ENCODE results near the gene PWWP2A. TPM values are rescaled to one million over a fixed set of nuclear protein-coding genes. Genes with fewer than 3 reads are reported as not detected.
A peak's percentile ranks its signal among the peaks of the same experiment; 100 is the strongest.

Gene PWWP2A
- total RNA-seq, 1 experiment from 2014 or later, result 66.7 TPM

DNA sequence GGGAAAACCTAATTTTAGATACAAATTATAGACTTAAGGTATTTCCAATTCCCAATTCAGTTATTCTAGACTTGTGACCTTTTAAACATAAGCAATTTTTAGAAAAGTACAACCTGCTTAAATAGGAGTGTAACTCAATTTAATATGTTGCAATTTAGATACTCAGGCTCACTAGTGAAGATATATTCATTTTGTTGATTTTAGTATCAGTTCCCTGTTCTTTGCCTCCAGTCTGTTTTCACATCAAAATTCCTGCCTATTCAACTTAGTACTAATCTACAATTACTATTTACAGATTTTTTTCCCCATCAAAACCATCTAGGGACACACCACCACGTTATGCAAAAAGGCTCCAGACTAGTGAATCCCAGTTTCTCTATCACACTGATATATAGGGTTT lies 30.4 kb downstream of the PWWP2A start:
- H3K79me1 ChIP-seq (ENCODE audit: insufficient read depth, low read depth, low read length, poor library complexity, severe bottlenecking), result no peaks in the 10 kb centered on the region
- H2BK12ac ChIP-seq (ENCODE audit: insufficient read length, low read depth, low read length), result no peak overlapping the region
- no peaks in the 10 kb centered on the region for H3K4me1 ChIP-seq (ENCODE audit: insufficient read depth, low read length)
- no peak overlapping the region for H3K23ac ChIP-seq (ENCODE audit: insufficient read length, low read depth, low read length)
- TF ChIP-seq, protein P1, sequence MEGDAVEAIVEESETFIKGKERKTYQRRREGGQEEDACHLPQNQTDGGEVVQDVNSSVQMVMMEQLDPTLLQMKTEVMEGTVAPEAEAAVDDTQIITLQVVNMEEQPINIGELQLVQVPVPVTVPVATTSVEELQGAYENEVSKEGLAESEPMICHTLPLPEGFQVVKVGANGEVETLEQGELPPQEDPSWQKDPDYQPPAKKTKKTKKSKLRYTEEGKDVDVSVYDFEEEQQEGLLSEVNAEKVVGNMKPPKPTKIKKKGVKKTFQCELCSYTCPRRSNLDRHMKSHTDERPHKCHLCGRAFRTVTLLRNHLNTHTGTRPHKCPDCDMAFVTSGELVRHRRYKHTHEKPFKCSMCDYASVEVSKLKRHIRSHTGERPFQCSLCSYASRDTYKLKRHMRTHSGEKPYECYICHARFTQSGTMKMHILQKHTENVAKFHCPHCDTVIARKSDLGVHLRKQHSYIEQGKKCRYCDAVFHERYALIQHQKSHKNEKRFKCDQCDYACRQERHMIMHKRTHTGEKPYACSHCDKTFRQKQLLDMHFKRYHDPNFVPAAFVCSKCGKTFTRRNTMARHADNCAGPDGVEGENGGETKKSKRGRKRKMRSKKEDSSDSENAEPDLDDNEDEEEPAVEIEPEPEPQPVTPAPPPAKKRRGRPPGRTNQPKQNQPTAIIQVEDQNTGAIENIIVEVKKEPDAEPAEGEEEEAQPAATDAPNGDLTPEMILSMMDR (conservative IDR thresholded peaks at IDR 0.05), result no peak
- H3K9me3 ChIP-seq (ENCODE audit: control insufficient read depth, low read depth, low read length), result no peaks in the 10 kb centered on the region
- no peak overlapping the region for H3K4ac ChIP-seq (ENCODE audit: low read depth, low read length)
- H3K4me3 Mint-ChIP-seq, result no peak overlapping the region
- no peak overlapping the region for H2AK5ac ChIP-seq (ENCODE audit: insufficient read length, low read length)
- no peak overlapping the region for H2BK20ac ChIP-seq (ENCODE audit: low read depth, low read length, poor library complexity, severe bottlenecking)
- H2BK15ac ChIP-seq (ENCODE audit: low read depth, low read length), result no peak overlapping the region
- H2AFZ ChIP-seq (ENCODE audit: low read length), result no peak overlapping the region
- no peak overlapping the region for H3K18ac ChIP-seq (ENCODE audit: insufficient read length, low read depth, low read length)
- H2BK5ac ChIP-seq (ENCODE audit: insufficient read length, low read length), result no peak overlapping the region
- H4K8ac ChIP-seq (replicated peaks; ENCODE audit: insufficient read length, low read depth, low read length), result no peak overlapping the region
- peak overlapping the region in 1 of 3 experiments; percentile 34; a peak in 2 of 7 replicates for H3K27ac Mint-ChIP-seq
- no CpG with 5 or more reads among the region's 1 CpG for WGBS (ENCODE audit: extremely low coverage, insufficient read length, low lambda C conversion rate)
- no peak overlapping the region for H3K56ac ChIP-seq (ENCODE audit: insufficient read length, low read depth, low read length)
- no peak for DNase-seq
- H4K5ac ChIP-seq (ENCODE audit: insufficient read length, low read depth, low read length), result no peak overlapping the region
- H3K4me2 ChIP-seq (ENCODE audit: insufficient read depth, insufficient read length, low read length), result no peak overlapping the region
- H4K20me1 ChIP-seq (ENCODE audit: control insufficient read depth, insufficient read depth, insufficient read length), result no peaks in the 10 kb centered on the region
- no peak overlapping the region for H3K27ac ChIP-seq (ENCODE audit: insufficient read length, low read depth, low read length)
- no peak overlapping the region for H3K9ac ChIP-seq (ENCODE audit: extremely low read depth, insufficient read length, low read length)
- no peak overlapping the region for H4K91ac ChIP-seq (ENCODE audit: insufficient read length, low read depth, low read length)
- H3K79me2 ChIP-seq (ENCODE audit: insufficient read depth, low read length), result no peaks in the 10 kb centered on the region
- no peak overlapping the region for H3T11ph ChIP-seq (ENCODE audit: low read length)
- H3K9me3 Mint-ChIP-seq, result no peaks in the 10 kb centered on the region
- no peak overlapping the region for H3K14ac ChIP-seq (ENCODE audit: insufficient read depth, low read length)
- H3K27me3 Mint-ChIP-seq (ENCODE audit: low read depth), result no peaks in the 10 kb centered on the region
- H3K27me3 ChIP-seq (ENCODE audit: insufficient read depth, low read length), result no peaks in the 10 kb centered on the region
- H3K23me2 ChIP-seq (ENCODE audit: insufficient read length, low read depth, low read length, poor library complexity, severe bottlenecking), result no peaks in the 10 kb centered on the region
- no peak overlapping the region for H2BK120ac ChIP-seq (ENCODE audit: low read depth, low read length, poor library complexity, severe bottlenecking)
- H3K36me3 Mint-ChIP-seq (ENCODE audit: insufficient read depth in 1 of 3, low read depth in 3 of 3), result peaks cover 12 to 23% (median 22%) of the 10 kb centered on the region in 3 experiments; a peak in 6 of 7 replicates
- peaks cover 3 to 4% of the 10 kb centered on the region in 2 experiments; a peak in 2 of 4 replicates for H3K4me1 Mint-ChIP-seq
